HEK293 (cell line): Measurements from ENCODE around the gene OR1I1.

ENCODE experiments used
- CTCF ChIA-PET: fragments of 350-600 bp; formaldehyde crosslinking; extraction: SDS; loops from one replicate; lab custom pipeline; 2021; ENCODE audit warnings: antibody characterized with exemption; lab: Yijun Ruan, JAX
- POLR2A ChIA-PET: fragments of 300-600 bp; formaldehyde crosslinking; extraction: SDS; loops from one replicate; lab custom pipeline; 2020; ENCODE audit warnings: antibody characterized with exemption, inconsistent platforms; lab: Yijun Ruan, JAX
- H3K27ac ChIP-seq: fragments of 200-500 bp; sonication (Bioruptor generic); 2 replicates; pipeline ENCODE4 v1.5.1; 2014; ENCODE audit warnings: low read depth, low read length, control low read depth, inconsistent platforms; ENCODE audit errors: extremely low read depth
- H3K36me3 ChIP-seq, 2 experiments: fragments of 200-500 bp in 1 of 2; sonication (Bioruptor generic) in 1 of 2; 1 replicate in 1 of 2; 2 replicates in 1 of 2; pipeline ENCODE4 v1.5.1; 2014 to 2017; ENCODE audit warnings: inconsistent platforms in 2 of 2, low read length in 2 of 2; ENCODE audit not compliant: control insufficient read depth in 2 of 2, insufficient read depth in 1 of 2
- H3K4me1 ChIP-seq: fragments of 200-500 bp; sonication (Bioruptor generic); 2 replicates; pipeline ENCODE4 v1.5.1; 2014; ENCODE audit warnings: mild to moderate bottlenecking, low read length, inconsistent platforms; ENCODE audit not compliant: control insufficient read depth, insufficient read depth
- H3K4me3 ChIP-seq: 2 replicates; pipeline ENCODE4 v1.5.1; 2011; ENCODE audit warnings: low read depth, mild to moderate bottlenecking, control low read depth, low read length, moderate library complexity
- H3K9me3 ChIP-seq: fragments of 200-500 bp; sonication (Bioruptor generic); 2 replicates; pipeline ENCODE4 v1.5.1; 2014; ENCODE audit warnings: low read depth, low read length, inconsistent platforms; ENCODE audit not compliant: control insufficient read depth, insufficient read depth
- GLI4 ChIP-seq: fragments of 450-650 bp; formaldehyde crosslinking; IDR thresholded peaks from 2 replicates; pipeline ENCODE4 v1.5.1; 2016; ENCODE audit warnings: missing biosample characterization, missing genetic modification characterization
- HOXD13 ChIP-seq: sonication (generic); formaldehyde crosslinking; IDR thresholded peaks from 2 replicates; pipeline ENCODE4 v1.8.0; 2022; ENCODE audit warnings: missing genetic modification reagents, borderline replicate concordance
- KLF10 ChIP-seq: fragments of 450-650 bp; IDR thresholded peaks from 2 replicates; pipeline ENCODE4 v1.5.1; 2018; ENCODE audit warnings: missing biosample characterization, mild to moderate bottlenecking, missing genetic modification characterization
- KLF7 ChIP-seq: fragments of 450-650 bp; formaldehyde crosslinking; IDR thresholded peaks from 2 replicates; pipeline ENCODE4 v1.5.1; 2016; ENCODE audit warnings: missing biosample characterization, missing genetic modification characterization, borderline replicate concordance
- MZF1 ChIP-seq: fragments of 450-650 bp; formaldehyde crosslinking; IDR thresholded peaks from 2 replicates; pipeline ENCODE4 v1.5.1; 2017; ENCODE audit warnings: missing biosample characterization, missing genetic modification characterization, borderline replicate concordance
- OSR2 ChIP-seq: fragments of 450-650 bp; formaldehyde crosslinking; IDR thresholded peaks from 2 replicates; pipeline ENCODE4 v1.5.1; 2016; ENCODE audit warnings: missing biosample characterization, missing genetic modification characterization
- SCRT2 ChIP-seq: fragments of 450-650 bp; formaldehyde crosslinking; IDR thresholded peaks from 2 replicates; pipeline ENCODE4 v1.5.1; 2016; ENCODE audit warnings: missing biosample characterization, missing genetic modification characterization
- TCF7L2 ChIP-seq: IDR thresholded peaks from 2 replicates; pipeline ENCODE4 v1.6.1; 2011; ENCODE audit warnings: low read depth, mild to moderate bottlenecking, inconsistent platforms, low read length, moderate library complexity, borderline replicate concordance
- ZBTB1 ChIP-seq: fragments of 450-650 bp; formaldehyde crosslinking; IDR thresholded peaks from 2 replicates; pipeline ENCODE4 v1.5.1; 2016; ENCODE audit warnings: missing biosample characterization, missing genetic modification characterization
- ZEB2 ChIP-seq: fragments of 450-650 bp; formaldehyde crosslinking; IDR thresholded peaks from 2 replicates; pipeline ENCODE4 v1.5.1; 2016; ENCODE audit warnings: missing biosample characterization, missing genetic modification characterization
- ZNF169 ChIP-seq: fragments of 450-650 bp; formaldehyde crosslinking; IDR thresholded peaks from 2 replicates; pipeline ENCODE4 v1.5.1; 2016; ENCODE audit warnings: missing biosample characterization, missing genetic modification characterization
- ZNF184 ChIP-seq: fragments of 450-650 bp; IDR thresholded peaks from 2 replicates; pipeline ENCODE4 v1.5.1; 2018; ENCODE audit warnings: missing biosample characterization, mild to moderate bottlenecking, missing genetic modification characterization
- ZNF560 ChIP-seq: fragments of 450-650 bp; formaldehyde crosslinking; IDR thresholded peaks from 2 replicates; pipeline ENCODE4 v1.5.1; 2017; ENCODE audit warnings: missing biosample characterization, missing genetic modification characterization, borderline replicate concordance
- ZNF776 ChIP-seq: fragments of 450-650 bp; formaldehyde crosslinking; IDR thresholded peaks from 2 replicates; pipeline ENCODE4 v1.5.0; 2017; ENCODE audit warnings: missing biosample characterization, missing genetic modification characterization, borderline replicate concordance
- ZNF785 ChIP-seq: fragments of 450-650 bp; formaldehyde crosslinking; IDR thresholded peaks from 2 replicates; pipeline ENCODE4 v1.5.1; 2016; ENCODE audit warnings: missing biosample characterization, missing genetic modification characterization
- TF ChIP-seq, protein P1 (sequence below): fragments of 450-650 bp; formaldehyde crosslinking; IDR thresholded peaks from 2 replicates; pipeline ENCODE4 v1.5.1; 2017; ENCODE audit warnings: missing biosample characterization, missing genetic modification characterization
- TF ChIP-seq, protein P2 (sequence below): fragments of 450-650 bp; formaldehyde crosslinking; IDR thresholded peaks from 2 replicates; pipeline ENCODE4 v1.5.1; 2016; ENCODE audit warnings: missing biosample characterization, missing genetic modification characterization
- TF ChIP-seq, protein P3 (sequence below): fragments of 450-650 bp; formaldehyde crosslinking; IDR thresholded peaks from 2 replicates; pipeline ENCODE4 v1.5.1; 2016; ENCODE audit warnings: missing biosample characterization, missing genetic modification characterization
- TF ChIP-seq, protein P4 (sequence below): fragments of 450-650 bp; formaldehyde crosslinking; IDR thresholded peaks from 2 replicates; pipeline ENCODE4 v1.5.1; 2016; ENCODE audit warnings: missing biosample characterization, missing genetic modification characterization, borderline replicate concordance
- TF ChIP-seq, protein P5 (sequence below): fragments of 450-650 bp; formaldehyde crosslinking; IDR thresholded peaks from 2 replicates; pipeline ENCODE4 v1.5.1; 2016; ENCODE audit warnings: missing biosample characterization, missing genetic modification characterization
- TF ChIP-seq, protein P6 (sequence below): fragments of 450-650 bp; formaldehyde crosslinking; IDR thresholded peaks from 2 replicates; pipeline ENCODE4 v1.5.1; 2016; ENCODE audit warnings: missing biosample characterization, missing genetic modification characterization, low read depth

Gene OR1I1

DNA sequence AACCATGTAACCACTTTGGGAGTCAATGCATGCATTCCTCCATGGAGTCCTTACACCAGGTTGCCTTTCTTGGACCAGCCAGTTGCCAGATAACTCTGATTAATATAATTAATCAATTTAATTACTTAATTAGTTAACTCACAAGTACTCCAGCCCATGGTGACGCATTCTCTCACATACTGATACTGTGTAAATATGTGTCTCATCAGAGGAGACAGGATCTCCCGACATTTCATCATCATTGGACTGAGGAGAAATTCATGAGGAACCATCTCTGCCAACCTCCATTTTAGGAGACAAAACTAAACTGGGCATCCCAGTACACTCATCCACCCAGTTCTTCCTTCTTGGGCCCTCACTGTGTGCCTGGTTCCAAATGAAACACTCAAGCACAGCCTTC lies 39.2 kb upstream of the OR1I1 start (continued):
- TF ChIP-seq, protein P1, sequence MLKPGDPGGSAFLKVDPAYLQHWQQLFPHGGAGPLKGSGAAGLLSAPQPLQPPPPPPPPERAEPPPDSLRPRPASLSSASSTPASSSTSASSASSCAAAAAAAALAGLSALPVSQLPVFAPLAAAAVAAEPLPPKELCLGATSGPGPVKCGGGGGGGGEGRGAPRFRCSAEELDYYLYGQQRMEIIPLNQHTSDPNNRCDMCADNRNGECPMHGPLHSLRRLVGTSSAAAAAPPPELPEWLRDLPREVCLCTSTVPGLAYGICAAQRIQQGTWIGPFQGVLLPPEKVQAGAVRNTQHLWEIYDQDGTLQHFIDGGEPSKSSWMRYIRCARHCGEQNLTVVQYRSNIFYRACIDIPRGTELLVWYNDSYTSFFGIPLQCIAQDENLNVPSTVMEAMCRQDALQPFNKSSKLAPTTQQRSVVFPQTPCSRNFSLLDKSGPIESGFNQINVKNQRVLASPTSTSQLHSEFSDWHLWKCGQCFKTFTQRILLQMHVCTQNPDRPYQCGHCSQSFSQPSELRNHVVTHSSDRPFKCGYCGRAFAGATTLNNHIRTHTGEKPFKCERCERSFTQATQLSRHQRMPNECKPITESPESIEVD (tag by site-specific recombination): no peak

DNA sequence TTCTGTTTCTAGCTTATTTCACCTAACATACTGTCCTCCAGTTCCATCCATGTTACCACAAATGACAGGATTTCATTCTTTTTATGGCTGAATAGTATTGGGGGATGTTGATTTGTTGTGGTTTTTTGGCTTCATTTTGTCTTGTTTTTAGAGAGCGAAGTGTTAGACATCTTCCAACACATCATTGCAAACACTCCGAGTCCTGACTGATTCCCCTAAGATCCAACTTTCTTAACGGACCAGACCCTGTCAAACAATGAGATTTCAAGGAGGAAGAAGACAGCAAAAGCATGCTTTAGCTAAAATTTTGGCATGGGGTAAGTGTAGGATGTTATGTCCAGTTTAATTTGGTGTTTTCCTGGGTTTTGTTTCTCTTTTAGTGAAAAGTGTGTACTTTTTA lies 36.5 kb upstream of the OR1I1 start:
- CTCF ChIA-PET: no interaction called here
- H3K4me1 ChIP-seq: no peaks in the 10 kb centered on the region
- POLR2A ChIA-PET: no interaction called here
- H3K36me3 ChIP-seq: no peaks in the 10 kb centered on the region
- H3K9me3 ChIP-seq: no peaks in the 10 kb centered on the region
- H3K27ac ChIP-seq: no peak overlapping the region
- TF ChIP-seq ZNF169 (tag by site-specific recombination) (no peak), HOXD13 (CRISPR knock-in tag) (no peak), KLF7 (tag by site-specific recombination) (no peak), MZF1 (no peak), ZBTB1 (no peak), ZEB2 (tag by site-specific recombination) (no peak), SCRT2 (no peak), GLI4 (no peak), KLF10 (no peak), ZNF785 (tag by site-specific recombination) (no peak), ZNF560 (no peak), OSR2 (tag by site-specific recombination) (no peak), TCF7L2 (no peak), ZNF184 (tag by site-specific recombination) (no peak)
- TF ChIP-seq, protein P2, sequence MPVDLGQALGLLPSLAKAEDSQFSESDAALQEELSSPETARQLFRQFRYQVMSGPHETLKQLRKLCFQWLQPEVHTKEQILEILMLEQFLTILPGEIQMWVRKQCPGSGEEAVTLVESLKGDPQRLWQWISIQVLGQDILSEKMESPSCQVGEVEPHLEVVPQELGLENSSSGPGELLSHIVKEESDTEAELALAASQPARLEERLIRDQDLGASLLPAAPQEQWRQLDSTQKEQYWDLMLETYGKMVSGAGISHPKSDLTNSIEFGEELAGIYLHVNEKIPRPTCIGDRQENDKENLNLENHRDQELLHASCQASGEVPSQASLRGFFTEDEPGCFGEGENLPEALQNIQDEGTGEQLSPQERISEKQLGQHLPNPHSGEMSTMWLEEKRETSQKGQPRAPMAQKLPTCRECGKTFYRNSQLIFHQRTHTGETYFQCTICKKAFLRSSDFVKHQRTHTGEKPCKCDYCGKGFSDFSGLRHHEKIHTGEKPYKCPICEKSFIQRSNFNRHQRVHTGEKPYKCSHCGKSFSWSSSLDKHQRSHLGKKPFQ: no peak
- TF ChIP-seq, protein P3, sequence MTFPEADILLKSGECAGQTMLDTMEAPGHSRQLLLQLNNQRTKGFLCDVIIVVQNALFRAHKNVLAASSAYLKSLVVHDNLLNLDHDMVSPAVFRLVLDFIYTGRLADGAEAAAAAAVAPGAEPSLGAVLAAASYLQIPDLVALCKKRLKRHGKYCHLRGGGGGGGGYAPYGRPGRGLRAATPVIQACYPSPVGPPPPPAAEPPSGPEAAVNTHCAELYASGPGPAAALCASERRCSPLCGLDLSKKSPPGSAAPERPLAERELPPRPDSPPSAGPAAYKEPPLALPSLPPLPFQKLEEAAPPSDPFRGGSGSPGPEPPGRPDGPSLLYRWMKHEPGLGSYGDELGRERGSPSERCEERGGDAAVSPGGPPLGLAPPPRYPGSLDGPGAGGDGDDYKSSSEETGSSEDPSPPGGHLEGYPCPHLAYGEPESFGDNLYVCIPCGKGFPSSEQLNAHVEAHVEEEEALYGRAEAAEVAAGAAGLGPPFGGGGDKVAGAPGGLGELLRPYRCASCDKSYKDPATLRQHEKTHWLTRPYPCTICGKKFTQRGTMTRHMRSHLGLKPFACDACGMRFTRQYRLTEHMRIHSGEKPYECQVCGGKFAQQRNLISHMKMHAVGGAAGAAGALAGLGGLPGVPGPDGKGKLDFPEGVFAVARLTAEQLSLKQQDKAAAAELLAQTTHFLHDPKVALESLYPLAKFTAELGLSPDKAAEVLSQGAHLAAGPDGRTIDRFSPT (tag by site-specific recombination): no peak
- TF ChIP-seq, protein P4, sequence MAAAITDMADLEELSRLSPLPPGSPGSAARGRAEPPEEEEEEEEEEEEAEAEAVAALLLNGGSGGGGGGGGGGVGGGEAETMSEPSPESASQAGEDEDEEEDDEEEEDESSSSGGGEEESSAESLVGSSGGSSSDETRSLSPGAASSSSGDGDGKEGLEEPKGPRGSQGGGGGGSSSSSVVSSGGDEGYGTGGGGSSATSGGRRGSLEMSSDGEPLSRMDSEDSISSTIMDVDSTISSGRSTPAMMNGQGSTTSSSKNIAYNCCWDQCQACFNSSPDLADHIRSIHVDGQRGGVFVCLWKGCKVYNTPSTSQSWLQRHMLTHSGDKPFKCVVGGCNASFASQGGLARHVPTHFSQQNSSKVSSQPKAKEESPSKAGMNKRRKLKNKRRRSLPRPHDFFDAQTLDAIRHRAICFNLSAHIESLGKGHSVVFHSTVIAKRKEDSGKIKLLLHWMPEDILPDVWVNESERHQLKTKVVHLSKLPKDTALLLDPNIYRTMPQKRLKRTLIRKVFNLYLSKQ (tag by site-specific recombination): no peak
- no peak overlapping the region for H3K4me3 ChIP-seq

DNA sequence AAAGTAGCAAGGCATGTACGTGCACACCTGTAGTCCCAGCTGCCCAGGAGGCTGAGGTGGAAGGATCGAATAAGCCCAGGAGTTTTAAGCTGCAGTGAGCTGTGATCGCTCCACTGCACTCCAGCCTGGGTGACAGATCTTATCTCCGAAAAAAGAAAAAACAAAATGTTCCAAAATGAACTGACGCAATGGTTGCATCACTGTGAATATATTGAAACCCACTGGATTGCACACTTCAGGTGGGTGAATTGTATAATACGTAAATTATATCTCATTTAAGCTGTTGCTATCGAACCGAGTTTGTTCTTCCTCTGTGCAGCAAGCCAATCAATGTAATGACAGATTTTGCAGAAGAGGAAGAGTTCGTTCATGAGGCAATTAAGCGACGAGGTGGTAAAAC lies 34.3 kb upstream of the OR1I1 start:
- Histone ChIP-seq H3K36me3 (no peaks in the 10 kb centered on the region), H3K9me3 (no peaks in the 10 kb centered on the region), H3K4me1 (no peaks in the 10 kb centered on the region), H3K4me3 (no peak overlapping the region), H3K27ac (no peak overlapping the region)
- CTCF ChIA-PET: no interaction called here
- POLR2A ChIA-PET: no interaction called here
- TF ChIP-seq, protein P5, sequence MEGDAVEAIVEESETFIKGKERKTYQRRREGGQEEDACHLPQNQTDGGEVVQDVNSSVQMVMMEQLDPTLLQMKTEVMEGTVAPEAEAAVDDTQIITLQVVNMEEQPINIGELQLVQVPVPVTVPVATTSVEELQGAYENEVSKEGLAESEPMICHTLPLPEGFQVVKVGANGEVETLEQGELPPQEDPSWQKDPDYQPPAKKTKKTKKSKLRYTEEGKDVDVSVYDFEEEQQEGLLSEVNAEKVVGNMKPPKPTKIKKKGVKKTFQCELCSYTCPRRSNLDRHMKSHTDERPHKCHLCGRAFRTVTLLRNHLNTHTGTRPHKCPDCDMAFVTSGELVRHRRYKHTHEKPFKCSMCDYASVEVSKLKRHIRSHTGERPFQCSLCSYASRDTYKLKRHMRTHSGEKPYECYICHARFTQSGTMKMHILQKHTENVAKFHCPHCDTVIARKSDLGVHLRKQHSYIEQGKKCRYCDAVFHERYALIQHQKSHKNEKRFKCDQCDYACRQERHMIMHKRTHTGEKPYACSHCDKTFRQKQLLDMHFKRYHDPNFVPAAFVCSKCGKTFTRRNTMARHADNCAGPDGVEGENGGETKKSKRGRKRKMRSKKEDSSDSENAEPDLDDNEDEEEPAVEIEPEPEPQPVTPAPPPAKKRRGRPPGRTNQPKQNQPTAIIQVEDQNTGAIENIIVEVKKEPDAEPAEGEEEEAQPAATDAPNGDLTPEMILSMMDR (tag by site-specific recombination): no peak
- TF ChIP-seq, protein P6, sequence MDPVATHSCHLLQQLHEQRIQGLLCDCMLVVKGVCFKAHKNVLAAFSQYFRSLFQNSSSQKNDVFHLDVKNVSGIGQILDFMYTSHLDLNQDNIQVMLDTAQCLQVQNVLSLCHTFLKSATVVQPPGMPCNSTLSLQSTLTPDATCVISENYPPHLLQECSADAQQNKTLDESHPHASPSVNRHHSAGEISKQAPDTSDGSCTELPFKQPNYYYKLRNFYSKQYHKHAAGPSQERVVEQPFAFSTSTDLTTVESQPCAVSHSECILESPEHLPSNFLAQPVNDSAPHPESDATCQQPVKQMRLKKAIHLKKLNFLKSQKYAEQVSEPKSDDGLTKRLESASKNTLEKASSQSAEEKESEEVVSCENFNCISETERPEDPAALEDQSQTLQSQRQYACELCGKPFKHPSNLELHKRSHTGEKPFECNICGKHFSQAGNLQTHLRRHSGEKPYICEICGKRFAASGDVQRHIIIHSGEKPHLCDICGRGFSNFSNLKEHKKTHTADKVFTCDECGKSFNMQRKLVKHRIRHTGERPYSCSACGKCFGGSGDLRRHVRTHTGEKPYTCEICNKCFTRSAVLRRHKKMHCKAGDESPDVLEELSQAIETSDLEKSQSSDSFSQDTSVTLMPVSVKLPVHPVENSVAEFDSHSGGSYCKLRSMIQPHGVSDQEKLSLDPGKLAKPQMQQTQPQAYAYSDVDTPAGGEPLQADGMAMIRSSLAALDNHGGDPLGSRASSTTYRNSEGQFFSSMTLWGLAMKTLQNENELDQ: no peak
- TF ChIP-seq, protein P3 (tag by site-specific recombination): no peak
- TF ChIP-seq ZNF184 (tag by site-specific recombination) (no peak), ZNF776 (tag by site-specific recombination) (no peak)
